GM21528 (cell line): ENCODE measurements around the gene CCDC61.

Experiments
- ATAC-seq: cut with Tn5 transposase; IDR thresholded peaks from one replicate; pipeline ENCODE4 v1.9.1; 2021; ENCODE audit warnings: mild to moderate bottlenecking, moderate library complexity; ENCODE audit not compliant: unreplicated experiment, low FRiP score

CCDC61 gene

DNA sequence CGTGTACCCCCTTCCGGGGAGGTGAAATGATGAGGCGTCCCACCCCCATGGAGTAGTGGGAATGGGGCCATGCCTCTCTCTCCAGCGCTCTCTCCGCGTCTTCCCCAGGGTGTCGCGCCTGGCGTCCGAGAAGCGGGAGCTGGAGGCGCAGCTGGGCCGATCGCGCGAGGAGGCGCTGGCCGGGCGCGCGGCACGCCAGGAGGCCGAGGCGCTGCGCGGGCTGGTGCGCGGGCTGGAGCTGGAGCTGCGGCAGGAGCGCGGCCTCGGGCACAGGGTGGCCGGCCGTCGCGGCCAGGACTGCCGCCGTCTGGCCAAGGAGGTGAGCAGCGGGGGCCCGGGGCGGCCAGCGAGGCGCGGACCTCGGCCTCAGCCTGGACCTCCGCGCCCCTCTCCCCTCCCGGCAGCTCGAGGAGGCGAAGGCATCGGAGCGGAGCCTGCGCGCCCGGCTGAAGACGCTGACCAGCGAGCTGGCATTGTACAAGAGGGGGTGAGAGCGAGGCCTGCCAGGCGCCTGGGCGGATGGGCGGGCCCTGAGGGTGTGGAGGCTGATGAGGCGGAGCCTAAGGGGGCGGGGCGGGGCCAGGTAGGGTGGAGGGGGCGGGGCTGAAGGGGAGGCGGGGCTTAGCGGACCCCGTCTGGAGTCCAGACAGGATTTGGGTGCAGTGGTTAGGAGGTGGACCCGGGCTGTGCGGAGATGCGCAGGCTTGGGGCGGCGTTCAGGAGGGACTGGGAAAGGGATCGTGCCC, 19.8 kb downstream of the CCDC61 start:
- ATAC-seq = no peak

- no peak for ATAC-seq
Measured at GRCh38 chr19:46015687-46016425, 20.6 kb downstream of the CCDC61 start.

GRCh38 chr19:46016426-46017094, 21.3 kb downstream of the CCDC61 start:
- no peak for ATAC-seq

DNA sequence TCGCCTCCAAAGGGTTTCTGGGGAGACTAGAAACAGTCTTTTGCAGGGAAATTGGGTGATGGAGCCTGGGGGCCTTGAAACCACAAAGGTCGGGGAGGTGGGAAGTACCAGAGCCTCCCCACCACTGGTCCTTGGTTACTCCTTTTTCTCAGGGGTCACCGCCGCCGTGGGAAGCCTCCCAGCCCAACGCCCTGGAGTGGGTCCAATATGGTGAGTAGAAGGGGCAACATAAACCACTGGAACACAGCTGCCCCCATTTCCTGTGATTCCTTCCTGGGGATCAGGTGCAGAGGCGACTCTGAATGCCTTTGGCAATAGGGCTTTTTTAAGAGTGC, 21.8 kb downstream of the CCDC61 start:
- no peak for ATAC-seq

DNA sequence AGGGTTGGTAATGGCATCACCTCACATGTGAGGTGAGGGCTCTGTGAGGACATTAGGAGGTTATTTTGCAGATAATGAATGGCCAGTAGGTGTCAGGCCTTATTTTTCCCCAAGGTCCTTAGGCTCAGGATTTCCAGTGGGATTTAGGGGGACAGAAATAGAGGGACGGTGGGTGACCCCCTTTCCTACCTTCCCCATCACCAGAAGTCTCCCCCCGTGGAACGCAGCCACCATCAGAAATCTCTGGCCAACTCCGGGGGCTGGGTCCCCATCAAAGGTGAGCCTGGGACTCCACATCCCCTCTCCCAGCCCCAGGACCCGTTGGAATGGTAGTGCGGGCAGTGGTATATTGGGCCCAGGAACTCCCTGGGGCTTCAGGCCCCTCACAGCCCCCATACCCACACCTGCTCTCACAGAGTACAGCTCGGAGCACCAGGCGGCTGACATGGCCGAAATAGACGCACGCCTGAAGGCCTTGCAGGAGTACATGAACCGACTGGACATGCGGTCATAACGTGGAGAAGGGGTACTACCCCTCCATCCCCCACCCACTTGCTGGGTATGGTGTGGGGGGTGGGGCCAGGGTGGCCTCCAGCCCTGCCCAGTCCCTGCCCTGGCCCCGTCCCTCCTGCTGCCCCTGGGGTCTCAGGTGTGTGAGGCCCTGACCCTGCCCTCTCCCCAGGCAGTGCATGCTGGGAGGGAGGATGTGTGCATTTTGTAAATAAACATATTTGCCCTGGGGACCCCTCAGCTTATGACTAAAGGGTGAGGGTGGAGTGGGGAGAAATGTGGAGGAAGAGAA, 22.8 kb downstream of the CCDC61 start:
- no peak for ATAC-seq

- no peak for ATAC-seq
Measured at GRCh38 chr19:46018729-46019251, 23.5 kb downstream of the CCDC61 start.

DNA sequence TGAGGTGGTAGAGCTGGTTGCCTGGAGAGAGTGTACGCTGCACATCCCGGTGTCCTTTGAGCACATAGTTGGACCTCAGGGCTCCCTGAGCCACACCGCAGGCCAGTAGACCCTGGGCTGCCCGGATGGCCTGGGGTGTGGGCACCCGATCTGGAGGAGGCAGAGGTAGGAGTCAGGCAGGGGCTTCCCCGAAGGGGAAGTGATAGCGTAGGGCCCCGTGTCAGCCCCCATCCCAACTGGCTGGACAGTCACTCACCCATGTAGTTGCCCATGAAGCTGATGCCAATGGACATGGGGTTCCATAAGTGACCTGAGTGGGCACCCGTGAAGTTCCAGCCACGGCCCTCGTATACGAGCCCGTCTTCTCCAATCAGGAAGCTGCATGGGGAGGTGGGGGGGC, 24.0 kb downstream of the CCDC61 start:
- no peak for ATAC-seq

DNA sequence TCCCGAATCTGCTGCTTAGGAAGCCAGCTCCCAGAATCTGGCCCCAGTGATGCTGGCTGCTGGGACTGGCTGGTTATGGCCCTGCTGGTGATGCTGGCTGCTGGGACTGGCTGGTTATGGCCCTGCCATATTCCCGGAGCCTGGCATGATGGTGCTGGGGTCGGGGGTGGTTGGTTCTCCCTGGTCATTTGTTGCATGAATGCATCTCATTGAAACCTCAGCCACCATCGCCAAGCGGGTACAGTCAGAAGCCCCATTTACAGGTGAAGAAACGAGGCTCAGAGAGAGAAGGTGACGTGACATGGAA, 25.5 kb downstream of the CCDC61 start:
- ATAC-seq = no peak

- ATAC-seq = no peak
Measured at GRCh38 chr19:46021531-46022041, 26.3 kb downstream of the CCDC61 start.

GRCh38 chr19:46022061-46022430, 26.8 kb downstream of the CCDC61 start:
- no peak for ATAC-seq

GRCh38 chr19:46022431-46023310, 27.4 kb downstream of the CCDC61 start, which contains the start of gene PGLYRP1:
PGLYRP1 (minus strand) TSS chr19:46023053; CDS start chr19:46023021, 32 bp downstream.
- no peak for ATAC-seq

- no peak for ATAC-seq
Measured at GRCh38 chr19:46023311-46023779, 28.1 kb downstream of the CCDC61 start.

DNA sequence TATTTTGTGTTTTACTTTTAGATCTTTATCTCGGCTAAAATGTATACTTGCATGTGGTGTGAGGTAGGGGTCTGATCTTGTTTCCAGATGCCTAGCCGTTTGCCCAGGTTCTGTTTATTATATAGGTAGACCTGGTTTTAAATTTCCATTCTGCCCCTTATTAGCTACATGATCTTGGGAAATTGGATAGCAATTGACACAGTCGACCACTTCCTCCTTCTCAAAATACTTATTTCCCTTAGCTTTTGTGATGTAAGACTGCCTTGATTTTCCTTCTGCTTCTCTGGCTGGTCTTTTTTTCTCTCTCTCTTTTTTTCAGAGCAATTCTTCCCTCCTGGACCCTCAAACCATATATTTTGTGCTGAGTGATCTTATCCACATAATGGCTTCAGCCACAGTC, 30.6 kb downstream of the CCDC61 start:
- ATAC-seq = no peak

- ATAC-seq = no peak
Measured at GRCh38 chr19:46030812-46031550, 35.7 kb downstream of the CCDC61 start.

DNA sequence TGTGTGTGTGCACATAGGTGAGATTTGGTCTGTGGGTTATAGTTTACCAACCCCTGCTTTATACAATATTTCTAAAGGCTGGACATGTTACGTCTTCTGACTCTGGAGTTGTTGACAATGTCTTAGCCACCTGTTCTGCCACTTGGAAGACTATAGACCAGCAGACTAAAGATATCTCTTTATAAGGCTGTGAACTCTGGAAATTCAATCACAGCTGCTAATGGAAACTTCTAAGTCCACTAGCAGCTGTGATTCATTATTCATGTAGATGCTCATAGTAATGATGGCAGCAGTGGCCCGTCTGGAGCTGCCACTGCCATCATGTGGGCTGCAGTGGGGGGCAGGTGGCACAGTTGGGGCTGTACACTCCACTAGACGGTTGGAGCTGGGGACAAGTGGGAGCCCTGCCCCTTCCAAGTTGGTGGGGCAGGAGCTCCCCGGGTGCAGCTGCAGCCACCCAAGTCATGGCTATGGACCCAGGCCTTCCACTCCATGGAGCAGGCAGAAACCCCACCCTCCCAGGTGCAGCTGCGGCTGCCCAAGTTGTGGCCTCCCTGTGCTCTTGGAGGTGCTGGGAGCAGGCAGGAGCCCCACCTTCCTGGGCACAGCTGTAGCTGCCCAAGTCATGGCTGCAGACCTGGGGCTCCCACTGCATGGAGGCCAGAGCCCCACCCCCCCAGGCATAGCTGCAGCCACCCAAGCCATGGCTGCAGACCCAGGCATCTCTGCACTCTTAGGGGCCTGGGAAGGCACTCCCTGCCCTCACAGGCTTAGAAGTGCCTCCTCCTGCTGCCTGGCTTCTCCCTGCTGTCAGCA, 36.7 kb downstream of the CCDC61 start:
- ATAC-seq = no peak

- ATAC-seq = no peak
Measured at GRCh38 chr19:46032597-46033025, 37.3 kb downstream of the CCDC61 start.

DNA sequence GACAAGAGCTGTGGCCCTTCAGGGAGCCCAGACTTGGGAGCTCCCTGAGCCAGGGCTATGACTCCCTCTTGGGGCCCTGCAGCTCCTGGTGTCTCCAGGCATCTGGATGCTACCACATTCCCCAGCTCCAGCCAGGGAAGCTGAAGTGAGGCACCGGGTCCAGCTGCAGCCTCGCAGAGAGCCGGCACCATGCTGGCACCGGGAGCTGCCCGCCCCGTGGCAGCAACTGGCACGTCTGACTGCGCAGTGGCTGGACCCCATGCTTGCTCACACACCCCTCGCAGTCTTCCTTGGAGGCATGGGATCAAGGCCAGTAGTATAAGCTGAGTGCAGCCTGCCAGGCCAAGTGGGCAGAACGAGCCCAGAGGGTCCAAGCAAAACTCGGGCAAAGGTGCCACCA, 38.1 kb downstream of the CCDC61 start:
- no peak for ATAC-seq

- no peak for ATAC-seq
Measured at GRCh38 chr19:46035546-46035945, 40.3 kb downstream of the CCDC61 start.
